HG03159 (cell line): ENCODE results near the gene CACNA2D1.
"Not testable (repeated sequence)": the region's sequence is repeated elsewhere in the genome, so short reads cannot be mapped to it uniquely, and the experiment has no call there.

Experiments used
- ATAC-seq: cut with Tn5 transposase; IDR thresholded peaks from one replicate; pipeline ENCODE4 v1.9.1; 2021; ENCODE audit warnings: mild to moderate bottlenecking, moderate library complexity; ENCODE audit not compliant: unreplicated experiment

The CACNA2D1 gene

GRCh38 chr7:82434275-82435022 lies 9.1 kb downstream of the CACNA2D1 start:
- ATAC-seq, result no peak

GRCh38 chr7:82433507-82433906 lies 10.1 kb downstream of the CACNA2D1 start:
- no peak for ATAC-seq

- not testable (repeated sequence) for ATAC-seq
Measured at GRCh38 chr7:82432743-82433142, 10.8 kb downstream of the CACNA2D1 start.

GRCh38 chr7:82430500-82431465 lies 12.8 kb downstream of the CACNA2D1 start:
- ATAC-seq, result no peak

- no peak for ATAC-seq
Measured at GRCh38 chr7:82429408-82429807, 14.2 kb downstream of the CACNA2D1 start.

GRCh38 chr7:82428186-82428961 lies 15.2 kb downstream of the CACNA2D1 start:
- ATAC-seq, result no peak

GRCh38 chr7:82423446-82423845 lies 20.1 kb downstream of the CACNA2D1 start:
- ATAC-seq, result no peak

GRCh38 chr7:82419200-82419599 lies 24.4 kb downstream of the CACNA2D1 start:
- no peak for ATAC-seq

- ATAC-seq, result no peak
Measured at GRCh38 chr7:82417898-82418297, 25.7 kb downstream of the CACNA2D1 start.

- no peak for ATAC-seq
Measured at GRCh38 chr7:82416402-82416801, 27.2 kb downstream of the CACNA2D1 start.

- ATAC-seq, result no peak
Measured at GRCh38 chr7:82414389-82414788, 29.2 kb downstream of the CACNA2D1 start.

GRCh38 chr7:82413237-82413636 lies 30.3 kb downstream of the CACNA2D1 start:
- no peak for ATAC-seq

GRCh38 chr7:82411732-82412131 lies 31.8 kb downstream of the CACNA2D1 start:
- no peak for ATAC-seq

- ATAC-seq, result no peak
Measured at GRCh38 chr7:82410461-82410860, 33.1 kb downstream of the CACNA2D1 start.

GRCh38 chr7:82406937-82407336 lies 36.6 kb downstream of the CACNA2D1 start:
- no peak for ATAC-seq

GRCh38 chr7:82405301-82405700 lies 38.3 kb downstream of the CACNA2D1 start:
- ATAC-seq, result no peak

GRCh38 chr7:82404652-82405051 lies 38.9 kb downstream of the CACNA2D1 start:
- no peak for ATAC-seq

- ATAC-seq, result no peak
Measured at GRCh38 chr7:82404094-82404493, 39.5 kb downstream of the CACNA2D1 start.

GRCh38 chr7:82397879-82398524 lies 45.6 kb downstream of the CACNA2D1 start:
- no peak for ATAC-seq

- ATAC-seq, result no peak
Measured at GRCh38 chr7:82396343-82396742, 47.2 kb downstream of the CACNA2D1 start.

- ATAC-seq, result no peak
Measured at GRCh38 chr7:82395147-82395546, 48.4 kb downstream of the CACNA2D1 start.
